Kidney (tissue), 14 donors: ENCODE data around the gene JPT2. TPM values are rescaled to one million over a fixed set of nuclear protein-coding genes. Genes with fewer than 3 reads are reported as not detected.

Source experiments
- DNase-seq, 5 donors: peaks; one replicate each; pipeline ENCODE4 v3.0.0-alpha.2; 2013 to 2020
- FAIRE-seq: peaks from 2 replicates; lab custom pipeline; 2012; peaks lifted over from hg19 to GRCh38; lab: Jason Lieb, UNC
- H3K27ac ChIP-seq, 2 donors: one replicate each; pipeline ENCODE4 v1.7.0; 2013; ENCODE audit warnings: low read depth in 2 of 2, low read length in 2 of 2, inconsistent platforms in 1 of 2
- H3K27me3 ChIP-seq: one replicate; pipeline ENCODE4 v1.7.1; 2013; ENCODE audit warnings: low read length, inconsistent platforms; ENCODE audit not compliant: control insufficient read depth, insufficient read depth
- H3K36me3 ChIP-seq, 3 donors: one replicate each; pipeline versions ENCODE4 v1.7.0 to v1.7.1; 2013; ENCODE audit warnings: low read length in 3 of 3, control low read depth in 1 of 3, inconsistent platforms in 1 of 3; ENCODE audit not compliant: insufficient read depth in 3 of 3, control insufficient read depth in 2 of 3
- H3K4me1 ChIP-seq, 3 donors: one replicate each; pipeline versions ENCODE4 v1.7.0 to v1.7.1; 2013; ENCODE audit warnings: low read length in 3 of 3, inconsistent platforms in 1 of 3, low read depth in 1 of 3; ENCODE audit not compliant: control insufficient read depth in 2 of 3, insufficient read depth in 2 of 3
- H3K4me3 ChIP-seq, 3 donors: one replicate each; pipeline versions ENCODE4 v1.7.0 to v1.8.1; 2013; ENCODE audit warnings: low read length in 3 of 3, control low read depth in 1 of 3, inconsistent platforms in 1 of 3
- H3K9ac ChIP-seq, 3 donors: one replicate each; pipeline versions ENCODE4 v1.7.0 to v1.7.1; 2013; ENCODE audit warnings: low read length in 3 of 3, control low read depth in 1 of 3, inconsistent platforms in 1 of 3
- H3K9me3 ChIP-seq, 3 donors: one replicate each; pipeline versions ENCODE4 v1.7.0 to v1.7.1; 2013; ENCODE audit warnings: low read length in 3 of 3, control low read depth in 1 of 3, inconsistent platforms in 1 of 3; ENCODE audit not compliant: control insufficient read depth in 2 of 3, insufficient read depth in 1 of 3
- CTCF ChIP-seq: IDR thresholded peaks from 3 replicates; pipeline ENCODE4 v1.5.1; 2012; ENCODE audit warnings: mild to moderate bottlenecking, moderate library complexity, borderline replicate concordance; ENCODE audit not compliant: insufficient read depth; ENCODE audit errors: extremely low read depth
- intact Hi-C: fragments of 100-400 bp; cut with DNase I; formaldehyde crosslinking; loops from one replicate; pipeline ENCODE4 v1.11.1; 2022
- polyA plus RNA-seq: library from polyadenylated mRNA; stranded (reverse); fragments of 350-450 nt; fragmentation: Illumina TruSeq; extraction: RNeasy Lipid Tissue Mini Kit (QIAGEN cat#74804); gene quantifications from one replicate; pipeline ENCODE4 v1.2.3, GENCODE V29; 2014; ENCODE audit warnings: low read depth, low replicate concordance; ENCODE audit not compliant: insufficient read depth
- total RNA-seq: library from RNA; stranded (reverse); fragmentation: NEBNext Ultra II Directional; extraction: Animal tissue kit (Norgen Biotek cat#: 25700); gene quantifications from one replicate; pipeline ENCODE4 v1.2.1, GENCODE V29; 2021
- donor health status: control.
- donor health status: control.
- donor health status: control.
- donor health status: control.
- donor health status: control.
- donor health status: DM: yes; HTN: yes; CAD: no.
- donor health status: Normal renal cell carcinoma (clear cell type).

The JPT2 gene
- total and polyA plus RNA-seq, 2 donors from 2014 or later: 32.8 to 89.3 TPM

GRCh38 chr16:1690810-1691209, 12.7 kb downstream of the JPT2 start:
- no peak for TF ChIP-seq CTCF
- Histone ChIP-seq H3K27me3 (no peaks in the 10 kb centered on the region), H3K9ac (no peak overlapping the region), H3K27ac (no peak overlapping the region), H3K4me3 (no peak overlapping the region), H3K4me1 (peaks cover 0 to 4% (median 2%) of the 10 kb centered on the region in 3 donors), H3K36me3 (peaks cover 4 to 24% (median 14%) of the 10 kb centered on the region in 3 donors), H3K9me3 (no peaks in the 10 kb centered on the region)
- DNase-seq: no peak
- no peak for FAIRE-seq
- intact Hi-C loops: no loop called here

GRCh38 chr16:1691276-1691675, 13.2 kb downstream of the JPT2 start:
- Histone ChIP-seq H3K9me3 (no peaks in the 10 kb centered on the region), H3K36me3 (peaks cover 4 to 23% (median 14%) of the 10 kb centered on the region in 3 donors), H3K27me3 (no peaks in the 10 kb centered on the region), H3K27ac (no peak overlapping the region), H3K4me1 (peaks cover 0 to 4% (median 2%) of the 10 kb centered on the region in 3 donors), H3K4me3 (no peak overlapping the region), H3K9ac (no peak overlapping the region)
- FAIRE-seq (no peak), DNase-seq (no peak)
- no peak for TF ChIP-seq CTCF
- intact Hi-C loops: no loop called here

- FAIRE-seq: no peak
- no peaks in the 10 kb centered on the region for H3K9me3 ChIP-seq
- no peak overlapping the region for H3K27ac ChIP-seq
- H3K4me3 ChIP-seq: no peak overlapping the region
- peaks cover 0 to 4% (median 2%) of the 10 kb centered on the region in 3 donors for H3K4me1 ChIP-seq
- TF ChIP-seq CTCF: no peak
- peaks cover 8 to 16% (median 14%) of the 10 kb centered on the region in 3 donors for H3K36me3 ChIP-seq
- peak in 1 of 5 donors; percentile 73 for DNase-seq
- intact Hi-C loops: no loop called here
- H3K9ac ChIP-seq: no peak overlapping the region
- no peaks in the 10 kb centered on the region for H3K27me3 ChIP-seq
Observed at GRCh38 chr16:1691956-1692355, 13.9 kb downstream of the JPT2 start.

GRCh38 chr16:1696863-1697262, 18.8 kb downstream of the JPT2 start:
- Histone ChIP-seq H3K4me3 (no peak overlapping the region), H3K27me3 (no peaks in the 10 kb centered on the region), H3K36me3 (peaks cover 8 to 30% (median 23%) of the 10 kb centered on the region in 3 donors), H3K9me3 (no peaks in the 10 kb centered on the region), H3K27ac (no peak overlapping the region), H3K4me1 (no peaks in the 10 kb centered on the region), H3K9ac (no peak overlapping the region)
- no peak for TF ChIP-seq CTCF
- no peak for DNase-seq
- no peak for FAIRE-seq
- intact Hi-C loops: no loop called here
